HepG2 (cell line): ENCODE measurements around the gene DPH1. TPM values are rescaled to one million over a fixed set of nuclear protein-coding genes. Genes with fewer than 3 reads are reported as not detected.

Experiments
- ARID3A ChIP-seq: IDR thresholded peaks from 2 replicates; pipeline ENCODE4 v1.6.1; 2012; ENCODE audit warnings: low read depth, low read length, improper control_type of control experiment
- CC2D1A ChIP-seq: sonication (generic); formaldehyde crosslinking; IDR thresholded peaks from 2 replicates; pipeline ENCODE4 v1.8.1; 2023; ENCODE audit warnings: mild to moderate bottlenecking, missing genetic modification reagents
- CHCHD3 ChIP-seq: sonication (generic); formaldehyde crosslinking; IDR thresholded peaks from 2 replicates; pipeline ENCODE4 v1.8.0; 2022; ENCODE audit warnings: mild to moderate bottlenecking, missing genetic modification reagents, moderate library complexity
- HNF1A ChIP-seq, 2 experiments: sonication (generic) in 1 of 2; formaldehyde crosslinking in 1 of 2; IDR thresholded peaks; 2 replicates each; pipeline versions ENCODE4 v1.4.0 to v1.6.1; 2016 to 2020; ENCODE audit warnings: borderline replicate concordance in 1 of 2, low read depth in 1 of 2, mild to moderate bottlenecking in 1 of 2, missing genetic modification reagents in 1 of 2
- MAZ ChIP-seq, 2 experiments: sonication (generic) in 1 of 2; formaldehyde crosslinking in 1 of 2; IDR thresholded peaks; 2 replicates each; pipeline versions ENCODE4 v1.5.0 to v1.6.1; 2012 to 2020; ENCODE audit warnings: low read depth in 2 of 2, mild to moderate bottlenecking in 2 of 2, borderline replicate concordance in 1 of 2, improper control_type of control experiment in 1 of 2, low read length in 1 of 2, missing genetic modification reagents in 1 of 2, moderate library complexity in 1 of 2
- MEIS2 ChIP-seq: sonication (generic); formaldehyde crosslinking; IDR thresholded peaks from 2 replicates; pipeline ENCODE4 v1.9.0; 2021; ENCODE audit warnings: mild to moderate bottlenecking, missing genetic modification reagents
- MNT ChIP-seq: fragments of 450-650 bp; IDR thresholded peaks from 2 replicates; pipeline ENCODE4 v1.6.1; 2016
- NFATC3 ChIP-seq: sonication (generic); formaldehyde crosslinking; IDR thresholded peaks from 2 replicates; pipeline ENCODE4 v1.5.1; 2020; ENCODE audit warnings: mild to moderate bottlenecking, missing genetic modification reagents
- polyA plus RNA-seq, 8 experiments: library from polyadenylated mRNA; depleted of rRNA in 3 of 8; stranded (reverse) in 7 of 8; unstranded in 1 of 8; fragments of >200 nt; fragmentation: Illumina TruSeq in 4 of 8; extraction: Trizol in 4 of 8; gene quantifications; 2 replicates each; pipeline versions ENCODE4 v1.2.1 to v1.2.3, GENCODE V29; 2011 to 2016; ENCODE audit warnings: low read depth in 4 of 8, missing spikeins in 1 of 8, mixed read lengths in 1 of 8; ENCODE audit not compliant: insufficient read depth in 1 of 8
- total RNA-seq, 5 experiments: library from RNA; depleted of rRNA; stranded (reverse); fragments of >200 nt; fragmentation: Illumina TruSeq; extraction: Trizol; gene quantifications; 2 replicates each; pipeline ENCODE4 v1.2.3, GENCODE V29; 2016; ENCODE audit warnings: low read depth in 1 of 5
- TF ChIP-seq, protein P1 (sequence below), 2 experiments: sonication (generic) in 1 of 2; formaldehyde crosslinking in 1 of 2; IDR thresholded peaks; 2 replicates each; pipeline versions ENCODE4 v1.6.1 to v1.9.0; 2014 to 2022; ENCODE audit warnings: antibody characterized with exemption in 1 of 2, borderline replicate concordance in 1 of 2, inconsistent platforms in 1 of 2, low read depth in 1 of 2, missing genetic modification reagents in 1 of 2
- TF ChIP-seq, protein P2 (sequence below), 2 experiments: sonication (generic) in 1 of 2; formaldehyde crosslinking in 1 of 2; IDR thresholded peaks; 2 replicates each; pipeline versions ENCODE4 v1.5.1 to v1.6.1; 2011 to 2020; ENCODE audit warnings: borderline replicate concordance in 1 of 2, low read depth in 1 of 2, low read length in 1 of 2, mild to moderate bottlenecking in 1 of 2, missing genetic modification reagents in 1 of 2, moderate library complexity in 1 of 2

DPH1 gene
- total and polyA plus RNA-seq, 2 of the 13 experiments (the other 11 are each of a cell fraction or from before 2014, with no cell fraction given), result 25.3 to 42.8 TPM

GRCh38 chr17:2065949-2066400 lies 36.0 kb downstream of the DPH1 start (continued):
- TF ChIP-seq, protein P1, sequence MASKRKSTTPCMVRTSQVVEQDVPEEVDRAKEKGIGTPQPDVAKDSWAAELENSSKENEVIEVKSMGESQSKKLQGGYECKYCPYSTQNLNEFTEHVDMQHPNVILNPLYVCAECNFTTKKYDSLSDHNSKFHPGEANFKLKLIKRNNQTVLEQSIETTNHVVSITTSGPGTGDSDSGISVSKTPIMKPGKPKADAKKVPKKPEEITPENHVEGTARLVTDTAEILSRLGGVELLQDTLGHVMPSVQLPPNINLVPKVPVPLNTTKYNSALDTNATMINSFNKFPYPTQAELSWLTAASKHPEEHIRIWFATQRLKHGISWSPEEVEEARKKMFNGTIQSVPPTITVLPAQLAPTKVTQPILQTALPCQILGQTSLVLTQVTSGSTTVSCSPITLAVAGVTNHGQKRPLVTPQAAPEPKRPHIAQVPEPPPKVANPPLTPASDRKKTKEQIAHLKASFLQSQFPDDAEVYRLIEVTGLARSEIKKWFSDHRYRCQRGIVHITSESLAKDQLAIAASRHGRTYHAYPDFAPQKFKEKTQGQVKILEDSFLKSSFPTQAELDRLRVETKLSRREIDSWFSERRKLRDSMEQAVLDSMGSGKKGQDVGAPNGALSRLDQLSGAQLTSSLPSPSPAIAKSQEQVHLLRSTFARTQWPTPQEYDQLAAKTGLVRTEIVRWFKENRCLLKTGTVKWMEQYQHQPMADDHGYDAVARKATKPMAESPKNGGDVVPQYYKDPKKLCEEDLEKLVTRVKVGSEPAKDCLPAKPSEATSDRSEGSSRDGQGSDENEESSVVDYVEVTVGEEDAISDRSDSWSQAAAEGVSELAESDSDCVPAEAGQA (IDR thresholded peaks at IDR 0.05; ENCODE audit: low read depth), result no peak
- TF ChIP-seq, protein P1 (CRISPR knock-in tag; IDR thresholded peaks at IDR 0.05; ENCODE audit: borderline replicate concordance), result no peak
- TF ChIP-seq NFATC3 (CRISPR knock-in tag), result no peak
- TF ChIP-seq MAZ (IDR thresholded peaks at IDR 0.05; ENCODE audit: borderline replicate concordance, low read depth, low read length), result no peak
- no peak for TF ChIP-seq MAZ (CRISPR knock-in tag; IDR thresholded peaks at IDR 0.05; ENCODE audit: low read depth)
- TF ChIP-seq CHCHD3, result 0 out of 2 replicates have a peak, but pooled peaks have one; percentile 46
- 0 out of 2 replicates have a peak, but pooled peaks have one; percentile 5 for TF ChIP-seq MEIS2
- TF ChIP-seq, protein P2, sequence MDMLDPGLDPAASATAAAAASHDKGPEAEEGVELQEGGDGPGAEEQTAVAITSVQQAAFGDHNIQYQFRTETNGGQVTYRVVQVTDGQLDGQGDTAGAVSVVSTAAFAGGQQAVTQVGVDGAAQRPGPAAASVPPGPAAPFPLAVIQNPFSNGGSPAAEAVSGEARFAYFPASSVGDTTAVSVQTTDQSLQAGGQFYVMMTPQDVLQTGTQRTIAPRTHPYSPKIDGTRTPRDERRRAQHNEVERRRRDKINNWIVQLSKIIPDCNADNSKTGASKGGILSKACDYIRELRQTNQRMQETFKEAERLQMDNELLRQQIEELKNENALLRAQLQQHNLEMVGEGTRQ (IDR thresholded peaks at IDR 0.05; ENCODE audit: low read depth, low read length), result no peak
- TF ChIP-seq, protein P2 (CRISPR knock-in tag; IDR thresholded peaks at IDR 0.05; ENCODE audit: borderline replicate concordance), result no peak
- no peak for TF ChIP-seq CC2D1A (CRISPR knock-in tag)
- TF ChIP-seq ARID3A, result no peak
- peak; percentile 93 for TF ChIP-seq MNT
- no peak for TF ChIP-seq HNF1A (IDR thresholded peaks at IDR 0.05; ENCODE audit: low read depth)
- TF ChIP-seq HNF1A (CRISPR knock-in tag; IDR thresholded peaks at IDR 0.05; ENCODE audit: borderline replicate concordance), result no peak
